HG03039 (cell line): ENCODE results near the gene NME4.

Source experiments
- ATAC-seq: cut with Tn5 transposase; IDR thresholded peaks from one replicate; pipeline ENCODE4 v1.9.1; 2021; ENCODE audit warnings: mild to moderate bottlenecking, moderate library complexity; ENCODE audit not compliant: unreplicated experiment

Gene NME4

GRCh38 chr16:363110-363765 is 33.8 kb upstream of the NME4 start:
- ATAC-seq = no peak

GRCh38 chr16:363766-364490 is 33.1 kb upstream of the NME4 start:
- no peak for ATAC-seq

GRCh38 chr16:364595-365491 is 32.2 kb upstream of the NME4 start:
- ATAC-seq = no peak

- ATAC-seq = no peak
Measured at GRCh38 chr16:366476-366875, 30.5 kb upstream of the NME4 start.

- no peak for ATAC-seq
Measured at GRCh38 chr16:367333-367903, 29.6 kb upstream of the NME4 start.

- no peak for ATAC-seq
Measured at GRCh38 chr16:368388-369158, 28.4 kb upstream of the NME4 start.

- ATAC-seq = no peak
Measured at GRCh38 chr16:369275-369865, 27.6 kb upstream of the NME4 start.

GRCh38 chr16:369866-370436 is 27.0 kb upstream of the NME4 start:
- ATAC-seq = no peak

GRCh38 chr16:370443-370842 is 26.6 kb upstream of the NME4 start, which contains the start of gene MRPL28:
Gene MRPL28 (minus strand): TSS chr16:370538. CDS start chr16:370218, 320 bp downstream.
- peak; percentile 57 for ATAC-seq

- no peak for ATAC-seq
Measured at GRCh38 chr16:370979-371514, 26.0 kb upstream of the NME4 start.

GRCh38 chr16:371515-372301 is 25.3 kb upstream of the NME4 start:
- no peak for ATAC-seq

- ATAC-seq = no peak
Measured at GRCh38 chr16:372302-372983, 24.6 kb upstream of the NME4 start.

- no peak for ATAC-seq
Measured at GRCh38 chr16:373020-373598, 23.9 kb upstream of the NME4 start.

- no peak for ATAC-seq
Measured at GRCh38 chr16:373848-374615, 23.0 kb upstream of the NME4 start.

GRCh38 chr16:374616-374926 is 22.4 kb upstream of the NME4 start:
- ATAC-seq = no peak

GRCh38 chr16:375212-375611 is 21.8 kb upstream of the NME4 start:
- ATAC-seq = no peak
